Loucy (cell line): ENCODE results near the gene SLC4A4.
A peak's percentile ranks its signal among the peaks of the same experiment; 100 is the strongest.

Experiments used
- H2AFZ ChIP-seq: fragments of 200-600 bp; sonication (generic); 2 replicates; pipeline ENCODE4 v1.6.0; 2016; ENCODE audit warnings: antibody characterized with exemption, mild to moderate bottlenecking, low read length, moderate library complexity
- H3F3A ChIP-seq: fragments of 200-600 bp; 2 replicates; pipeline ENCODE4 v1.6.0; 2016; ENCODE audit warnings: antibody characterized with exemption, low read depth, mild to moderate bottlenecking
- H3K27me3 ChIP-seq: fragments of 200-600 bp; sonication (generic); 2 replicates; pipeline ENCODE4 v1.6.1; 2014; ENCODE audit warnings: low read length, mild to moderate bottlenecking; ENCODE audit not compliant: insufficient read depth, poor library complexity, severe bottlenecking
- H3K36me3 ChIP-seq: fragments of 200-600 bp; sonication (generic); 2 replicates; pipeline ENCODE4 v1.6.1; 2016; ENCODE audit warnings: low read length; ENCODE audit not compliant: insufficient read depth
- H3K4me1 ChIP-seq: fragments of 200-600 bp; sonication (generic); 2 replicates; pipeline ENCODE4 v1.5.1; 2014; ENCODE audit warnings: low read length, mild to moderate bottlenecking; ENCODE audit not compliant: insufficient read depth, poor library complexity, severe bottlenecking
- H3K4me2 ChIP-seq: fragments of 200-600 bp; sonication (generic); 2 replicates; pipeline ENCODE4 v1.6.0; 2014; ENCODE audit warnings: antibody characterized with exemption, low read length, low read depth, mild to moderate bottlenecking; ENCODE audit not compliant: poor library complexity, severe bottlenecking
- H3K4me3 ChIP-seq: fragments of 200-600 bp; sonication (generic); 2 replicates; pipeline ENCODE4 v1.5.1; 2014; ENCODE audit warnings: low read length, mild to moderate bottlenecking, mixed read lengths; ENCODE audit not compliant: poor library complexity, severe bottlenecking
- H3K79me2 ChIP-seq: fragments of 200-600 bp; sonication (generic); 2 replicates; pipeline ENCODE4 v1.6.1; 2014; ENCODE audit warnings: low read length; ENCODE audit not compliant: insufficient read depth
- H3K9ac ChIP-seq: fragments of 200-600 bp; sonication (generic); 2 replicates; pipeline ENCODE4 v1.6.0; 2014; ENCODE audit warnings: mild to moderate bottlenecking, low read depth, low read length, moderate library complexity; ENCODE audit not compliant: poor library complexity, severe bottlenecking
- H3K9me2 ChIP-seq: fragments of 200-600 bp; sonication (generic); replicated peaks from 2 replicates; pipeline ENCODE4 v1.6.1; 2016; ENCODE audit warnings: low read depth, low read length, mixed read lengths
- H3K9me3 ChIP-seq: fragments of 200-600 bp; sonication (generic); 2 replicates; pipeline ENCODE4 v1.6.1; 2014; ENCODE audit warnings: mild to moderate bottlenecking, antibody characterized with exemption, low read length, low read depth; ENCODE audit not compliant: insufficient read depth
- H4K20me1 ChIP-seq: fragments of 200-600 bp; sonication (generic); 2 replicates; pipeline ENCODE4 v1.6.0; 2014; ENCODE audit warnings: antibody characterized with exemption, low read length, mild to moderate bottlenecking; ENCODE audit not compliant: insufficient read depth, poor library complexity, severe bottlenecking
- CTCF ChIP-seq: fragments of 200-600 bp; sonication (generic); conservative IDR thresholded peaks from 2 replicates; pipeline ENCODE4 v1.5.1; 2014; ENCODE audit warnings: mild to moderate bottlenecking, antibody characterized with exemption, low read length
- EZH2phosphoT487 ChIP-seq: fragments of 200-600 bp; IDR thresholded peaks from 2 replicates; pipeline ENCODE4 v1.6.1; 2018; ENCODE audit warnings: antibody characterized with exemption, mild to moderate bottlenecking, moderate library complexity, borderline replicate concordance

Gene SLC4A4

GRCh38 chr4:71584585-71584984, 245.8 kb downstream of the SLC4A4 start:
- TF ChIP-seq CTCF, result no peak
- no peak for TF ChIP-seq EZH2phosphoT487
- Histone ChIP-seq H3K9ac (no peak overlapping the region), H2AFZ (no peak overlapping the region), H3K79me2 (no peaks in the 10 kb centered on the region), H3K4me1 (peaks cover 13% of the 10 kb centered on the region), H4K20me1 (no peaks in the 10 kb centered on the region), H3F3A (no peaks in the 10 kb centered on the region), H3K27me3 (no peaks in the 10 kb centered on the region), H3K4me3 (no peak overlapping the region), H3K4me2 (no peak overlapping the region), H3K36me3 (no peaks in the 10 kb centered on the region), H3K9me3 (no peaks in the 10 kb centered on the region; the same call in 1 of the 2 replicates), H3K9me2 (no peaks in the 10 kb centered on the region)

GRCh38 chr4:71586087-71586763, 247.4 kb downstream of the SLC4A4 start:
- Histone ChIP-seq H3K36me3 (no peaks in the 10 kb centered on the region), H3K9me2 (no peaks in the 10 kb centered on the region), H3K9ac (no peak overlapping the region), H4K20me1 (no peaks in the 10 kb centered on the region), H3K4me3 (no peak overlapping the region), H3K4me1 (peaks cover 13% of the 10 kb centered on the region), H3K79me2 (no peaks in the 10 kb centered on the region), H3F3A (no peaks in the 10 kb centered on the region), H3K9me3 (no peaks in the 10 kb centered on the region; the same call in 1 of the 2 replicates), H3K27me3 (no peaks in the 10 kb centered on the region), H2AFZ (no peak overlapping the region), H3K4me2 (no peak overlapping the region)
- TF ChIP-seq CTCF (no peak), EZH2phosphoT487 (no peak)

GRCh38 chr4:71587995-71588394, 249.2 kb downstream of the SLC4A4 start:
- H3K27me3 ChIP-seq, result no peaks in the 10 kb centered on the region
- no peak overlapping the region for H3K4me3 ChIP-seq
- no peaks in the 10 kb centered on the region for H3K79me2 ChIP-seq
- no peaks in the 10 kb centered on the region for H3K9me3 ChIP-seq
- H3K4me1 ChIP-seq, result peaks cover 13% of the 10 kb centered on the region
- TF ChIP-seq EZH2phosphoT487 (no peak), CTCF (no peak)
- H3K9me2 ChIP-seq, result no peaks in the 10 kb centered on the region
- H3K9ac ChIP-seq, result no peak overlapping the region
- no peaks in the 10 kb centered on the region for H3F3A ChIP-seq
- no peak overlapping the region for H2AFZ ChIP-seq
- H3K4me2 ChIP-seq, result peak overlapping the region; percentile 18
- no peaks in the 10 kb centered on the region for H3K36me3 ChIP-seq
- H4K20me1 ChIP-seq, result no peaks in the 10 kb centered on the region
